DOHH2 (cell line): ENCODE data around the gene VWA2.
"Not testable (repeated sequence)": the region's sequence is repeated elsewhere in the genome, so short reads cannot be mapped to it uniquely, and the experiment has no call there.

Experiments
- CTCF ChIP-seq: fragments of 200-600 bp; sonication (generic); IDR thresholded peaks from one replicate; pipeline ENCODE4 v1.5.1; 2014; ENCODE audit warnings: antibody characterized with exemption, mild to moderate bottlenecking, low read depth, low read length; ENCODE audit not compliant: poor library complexity, severe bottlenecking
- EZH2phosphoT487 ChIP-seq: fragments of 200-600 bp; sonication (generic); IDR thresholded peaks from 2 replicates; pipeline ENCODE4 v1.6.1; 2017; ENCODE audit warnings: borderline replicate concordance, mild to moderate bottlenecking, antibody characterized with exemption, low read length, moderate library complexity, mixed read lengths

GRCh38 chr10:114333441-114333840 is 94.4 kb downstream of the VWA2 start:
- TF ChIP-seq CTCF, EZH2phosphoT487: not testable (repeated sequence)
